ENCODE measurements around the gene MYO5A.

The MYO5A gene

DNA sequence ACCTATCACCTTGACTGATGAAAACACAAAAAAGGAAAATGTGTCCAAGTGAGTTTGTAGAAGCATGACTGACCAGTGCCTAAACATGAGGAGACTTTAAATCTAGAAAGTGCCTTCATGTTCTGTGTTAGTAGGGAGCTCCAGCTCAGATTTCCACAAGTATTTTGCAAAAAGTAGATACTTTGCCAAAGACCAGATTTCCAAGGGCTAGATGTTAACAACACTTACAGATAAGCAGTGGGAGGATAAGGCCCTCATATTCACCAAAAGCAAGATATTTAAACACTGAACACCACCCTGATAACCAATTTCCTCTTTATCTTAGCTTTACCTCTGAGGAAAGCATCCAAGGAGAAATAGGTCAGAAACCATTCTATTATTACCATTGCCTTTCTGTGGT lies 91.0 kb downstream of the MYO5A start:
- TF ChIP-seq, protein P1, sequence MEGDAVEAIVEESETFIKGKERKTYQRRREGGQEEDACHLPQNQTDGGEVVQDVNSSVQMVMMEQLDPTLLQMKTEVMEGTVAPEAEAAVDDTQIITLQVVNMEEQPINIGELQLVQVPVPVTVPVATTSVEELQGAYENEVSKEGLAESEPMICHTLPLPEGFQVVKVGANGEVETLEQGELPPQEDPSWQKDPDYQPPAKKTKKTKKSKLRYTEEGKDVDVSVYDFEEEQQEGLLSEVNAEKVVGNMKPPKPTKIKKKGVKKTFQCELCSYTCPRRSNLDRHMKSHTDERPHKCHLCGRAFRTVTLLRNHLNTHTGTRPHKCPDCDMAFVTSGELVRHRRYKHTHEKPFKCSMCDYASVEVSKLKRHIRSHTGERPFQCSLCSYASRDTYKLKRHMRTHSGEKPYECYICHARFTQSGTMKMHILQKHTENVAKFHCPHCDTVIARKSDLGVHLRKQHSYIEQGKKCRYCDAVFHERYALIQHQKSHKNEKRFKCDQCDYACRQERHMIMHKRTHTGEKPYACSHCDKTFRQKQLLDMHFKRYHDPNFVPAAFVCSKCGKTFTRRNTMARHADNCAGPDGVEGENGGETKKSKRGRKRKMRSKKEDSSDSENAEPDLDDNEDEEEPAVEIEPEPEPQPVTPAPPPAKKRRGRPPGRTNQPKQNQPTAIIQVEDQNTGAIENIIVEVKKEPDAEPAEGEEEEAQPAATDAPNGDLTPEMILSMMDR (IDR thresholded peaks at IDR 0.05; ENCODE audit: control insufficient read depth, insufficient read depth, low read depth, low read length, missing control alignments), result no peak
- no peak for DNase-seq (ENCODE audit: low read depth)
- no peak overlapping the region for H3K4me3 ChIP-seq (ENCODE audit: control insufficient read depth, low read depth, low read length)

DNA sequence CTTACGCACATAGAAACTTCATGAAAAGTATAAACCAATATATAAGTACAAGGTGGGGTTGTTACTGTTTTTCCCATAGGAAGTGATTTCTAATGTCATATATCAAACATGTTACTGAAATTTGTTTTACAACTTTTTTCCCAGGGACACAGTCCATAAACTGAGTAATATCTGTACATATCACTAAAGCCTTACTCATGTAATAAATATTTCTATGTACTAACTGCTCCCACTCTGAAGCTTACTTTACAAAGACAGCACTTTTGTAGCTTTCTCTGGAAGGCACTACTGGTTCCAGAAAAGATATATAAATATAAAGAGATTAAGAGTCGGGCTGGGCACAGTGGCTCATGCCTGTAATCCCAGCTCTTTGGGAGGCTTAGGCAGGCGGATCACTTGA lies 91.7 kb downstream of the MYO5A start:
- no peak overlapping the region for H3K4me3 ChIP-seq (ENCODE audit: control insufficient read depth, low read depth, low read length)
- DNase-seq (ENCODE audit: low read depth), result no peak
- TF ChIP-seq, protein P1 (IDR thresholded peaks at IDR 0.05; ENCODE audit: control insufficient read depth, insufficient read depth, low read depth, low read length, missing control alignments), result no peak

DNA sequence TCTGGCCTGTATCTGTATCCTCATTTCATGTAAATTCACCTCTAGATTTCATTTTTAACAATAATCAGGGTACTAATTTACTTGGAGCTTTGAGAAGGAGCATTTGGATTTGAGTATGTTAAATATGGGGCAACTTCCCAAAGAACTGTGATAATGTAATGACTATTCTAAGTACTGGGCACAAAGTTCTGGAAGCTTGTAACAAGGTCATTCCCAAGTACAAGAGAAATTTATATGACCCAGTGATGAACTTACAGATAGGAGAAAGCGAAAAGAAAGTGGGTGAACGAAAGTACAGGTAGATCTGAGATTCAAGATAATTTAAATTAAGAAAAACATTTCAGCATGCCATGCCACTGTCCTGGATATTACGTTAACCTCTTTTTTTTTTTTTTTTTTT lies 93.8 kb downstream of the MYO5A start:
- H3K4me3 ChIP-seq (ENCODE audit: control insufficient read depth, low read depth, low read length), result no peak overlapping the region
- TF ChIP-seq, protein P1 (IDR thresholded peaks at IDR 0.05; ENCODE audit: control insufficient read depth, insufficient read depth, low read depth, low read length, missing control alignments), result no peak
- DNase-seq (ENCODE audit: low read depth), result no peak

DNA sequence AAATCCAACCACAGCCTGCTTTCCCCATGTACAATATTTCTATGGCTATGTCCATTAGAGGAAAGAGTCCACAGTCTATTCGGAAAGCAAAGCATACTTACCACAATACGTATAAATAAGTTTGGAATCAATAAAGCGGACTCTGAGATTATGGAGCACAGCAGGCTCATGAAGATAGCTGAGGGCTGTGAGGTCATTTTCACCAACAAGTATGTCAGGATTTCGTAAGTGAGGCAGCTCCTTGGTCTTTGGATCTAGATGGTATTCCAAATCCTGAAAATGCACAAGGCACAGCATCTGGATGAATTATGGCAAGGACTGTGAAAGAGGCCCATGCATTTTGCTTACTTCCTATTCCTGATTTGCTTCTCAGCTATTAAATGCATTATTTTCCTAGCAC lies 100.4 kb downstream of the MYO5A start:
- DNase-seq (ENCODE audit: low read depth), result no peak
- no peak overlapping the region for H3K4me3 ChIP-seq (ENCODE audit: control insufficient read depth, low read depth, low read length)
- TF ChIP-seq, protein P1 (IDR thresholded peaks at IDR 0.05; ENCODE audit: control insufficient read depth, insufficient read depth, low read depth, low read length, missing control alignments), result no peak

DNA sequence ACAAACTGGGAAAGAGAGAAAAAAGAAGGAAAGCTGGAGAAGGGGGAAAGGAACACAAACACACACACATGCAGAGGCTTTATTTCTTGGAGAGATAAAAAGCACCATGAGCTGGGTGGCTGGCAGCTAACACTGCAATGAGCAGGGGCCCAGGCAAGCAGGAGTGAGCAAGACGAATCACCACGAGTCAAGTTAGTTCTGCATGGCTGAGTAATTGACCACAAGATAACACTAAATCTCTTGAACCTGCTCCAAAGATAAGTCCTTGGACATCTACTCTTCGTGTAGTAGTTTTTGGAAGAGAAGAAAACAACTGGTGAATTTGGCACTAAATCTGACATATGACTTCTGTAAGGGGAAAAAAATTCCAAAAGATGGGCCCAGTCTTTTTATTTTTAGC lies 100.9 kb downstream of the MYO5A start:
- no peak overlapping the region for H3K4me3 ChIP-seq (ENCODE audit: control insufficient read depth, low read depth, low read length)
- TF ChIP-seq, protein P1 (IDR thresholded peaks at IDR 0.05; ENCODE audit: control insufficient read depth, insufficient read depth, low read depth, low read length, missing control alignments), result no peak
- DNase-seq (ENCODE audit: low read depth), result peak; percentile 57

DNA sequence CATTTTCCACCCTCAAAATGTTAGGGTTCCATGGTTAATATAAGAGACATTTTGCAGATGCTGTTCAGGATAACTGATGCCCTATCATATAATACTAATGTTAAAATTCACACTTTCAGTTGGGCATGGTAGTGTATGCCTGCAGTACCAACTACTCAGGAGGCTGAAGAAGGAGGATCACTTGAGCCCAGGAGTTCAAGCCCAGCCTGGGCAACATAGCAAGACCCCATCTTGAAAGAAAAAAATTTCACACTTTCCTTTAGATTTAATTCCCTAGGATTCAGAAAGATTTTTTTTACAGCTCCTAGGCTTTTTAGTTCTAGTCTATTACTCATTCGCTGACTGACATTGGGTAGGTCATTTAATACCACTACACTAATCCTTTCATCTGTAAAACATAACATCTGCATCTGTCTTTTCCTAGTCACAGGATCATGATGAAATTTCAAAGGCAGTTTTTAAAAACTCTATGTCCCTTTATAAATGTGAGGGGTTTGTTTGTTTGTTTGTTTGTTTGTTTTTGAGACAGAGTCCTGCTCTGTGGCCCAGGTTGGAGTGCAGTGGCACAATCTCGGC lies 103.7 kb downstream of the MYO5A start:
- TF ChIP-seq, protein P1 (IDR thresholded peaks at IDR 0.05; ENCODE audit: control insufficient read depth, insufficient read depth, low read depth, low read length, missing control alignments), result no peak
- no peak for DNase-seq (ENCODE audit: low read depth)
- no peak overlapping the region for H3K4me3 ChIP-seq (ENCODE audit: control insufficient read depth, low read depth, low read length)

DNA sequence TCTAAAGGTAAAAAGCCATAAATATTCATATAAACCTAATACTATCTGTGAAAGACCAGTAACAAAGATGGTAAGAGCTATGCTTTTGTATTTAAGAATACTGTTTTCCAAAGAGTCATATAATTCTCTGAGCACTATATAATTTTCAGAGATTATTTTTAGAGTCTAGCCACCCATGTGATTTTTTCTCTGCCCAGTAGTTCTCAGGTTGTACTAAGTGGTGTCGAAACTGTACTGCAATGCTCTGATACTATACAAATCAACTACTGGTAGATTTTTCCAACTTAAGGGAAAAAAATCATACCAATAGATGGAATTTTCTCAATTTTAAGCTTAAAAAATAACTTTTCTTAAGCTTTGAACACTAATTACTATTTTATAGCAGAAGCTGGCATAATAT lies 104.8 kb downstream of the MYO5A start:
- TF ChIP-seq, protein P1 (IDR thresholded peaks at IDR 0.05; ENCODE audit: control insufficient read depth, insufficient read depth, low read depth, low read length, missing control alignments), result no peak
- no peak overlapping the region for H3K4me3 ChIP-seq (ENCODE audit: control insufficient read depth, low read depth, low read length)
- no peak for DNase-seq (ENCODE audit: low read depth)
